ENCODE results near the gene SPON1.
"Not testable (repeated sequence)": the region's sequence is repeated elsewhere in the genome, so short reads cannot be mapped to it uniquely, and the experiment has no call there.

The SPON1 gene

DNA sequence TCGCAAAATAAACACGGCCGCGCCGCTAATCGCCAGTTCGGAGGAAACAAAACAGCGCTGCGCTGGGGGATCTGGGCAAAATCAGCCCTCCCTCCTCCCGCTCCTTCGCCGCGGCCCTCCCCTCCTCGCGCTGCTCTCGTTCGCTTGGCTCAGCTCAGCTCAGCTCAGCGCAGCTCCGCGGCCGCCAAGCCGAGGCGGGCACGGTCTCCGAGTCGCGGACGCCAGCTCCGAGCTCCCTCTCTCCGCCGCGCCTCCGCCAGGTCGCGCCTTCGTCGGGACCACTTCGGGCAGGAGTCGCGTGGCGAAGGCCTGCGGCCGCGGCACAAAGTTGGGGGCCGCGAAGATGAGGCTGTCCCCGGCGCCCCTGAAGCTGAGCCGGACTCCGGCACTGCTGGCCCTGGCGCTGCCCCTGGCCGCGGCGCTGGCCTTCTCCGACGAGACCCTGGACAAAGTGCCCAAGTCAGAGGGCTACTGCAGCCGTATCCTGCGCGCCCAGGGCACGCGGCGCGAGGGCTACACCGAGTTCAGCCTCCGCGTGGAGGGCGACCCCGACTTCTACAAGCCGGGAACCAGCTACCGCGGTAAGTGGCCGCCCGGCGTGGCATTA is at the start of gene SPON1:
TSS of gene SPON1 (plus strand) at position 162 of the 607 bp plus-strand sequence. CDS start at position 344, 182 bp downstream.
- DNase-seq: no peak

DNA sequence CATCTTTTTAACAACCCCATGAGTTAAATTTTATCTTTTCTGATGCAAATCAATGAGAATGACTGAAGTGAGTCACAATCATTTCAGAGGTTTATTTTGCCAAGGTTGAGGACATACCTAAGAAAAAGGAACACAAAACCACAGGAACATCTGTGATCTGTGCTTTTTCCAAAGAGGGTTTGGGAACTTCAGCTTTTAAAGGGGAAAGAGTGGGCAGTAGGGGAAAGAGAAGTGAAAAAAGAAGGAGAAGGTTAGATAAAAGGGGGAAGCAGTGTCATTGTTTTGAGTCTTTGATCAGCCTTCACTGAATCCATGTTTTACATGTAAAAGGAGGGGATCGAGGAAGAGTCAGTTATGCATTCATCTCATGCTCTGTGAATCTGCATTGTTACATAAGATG is 45.3 kb upstream of the SPON1 start:
- no peak for DNase-seq

DNA sequence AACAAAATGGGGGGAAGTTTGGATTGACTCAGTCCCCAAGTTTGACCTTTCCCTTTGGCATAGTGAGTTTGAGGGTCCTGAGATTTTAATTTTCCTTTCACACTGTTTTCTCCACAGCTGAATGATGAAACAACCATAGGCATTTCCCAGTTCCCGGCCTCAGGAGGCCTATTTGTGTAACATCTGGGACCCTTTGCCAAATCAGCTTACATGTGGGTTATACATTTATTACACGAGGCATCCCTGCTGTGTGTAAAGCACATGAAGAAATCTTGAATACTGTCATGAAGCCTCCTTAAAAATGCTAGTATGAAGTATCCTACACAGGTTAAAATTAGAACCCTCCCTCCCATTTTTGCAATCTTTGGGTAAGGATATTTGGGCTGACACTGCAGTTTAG is 44.6 kb upstream of the SPON1 start:
- DNase-seq: no peak

DNA sequence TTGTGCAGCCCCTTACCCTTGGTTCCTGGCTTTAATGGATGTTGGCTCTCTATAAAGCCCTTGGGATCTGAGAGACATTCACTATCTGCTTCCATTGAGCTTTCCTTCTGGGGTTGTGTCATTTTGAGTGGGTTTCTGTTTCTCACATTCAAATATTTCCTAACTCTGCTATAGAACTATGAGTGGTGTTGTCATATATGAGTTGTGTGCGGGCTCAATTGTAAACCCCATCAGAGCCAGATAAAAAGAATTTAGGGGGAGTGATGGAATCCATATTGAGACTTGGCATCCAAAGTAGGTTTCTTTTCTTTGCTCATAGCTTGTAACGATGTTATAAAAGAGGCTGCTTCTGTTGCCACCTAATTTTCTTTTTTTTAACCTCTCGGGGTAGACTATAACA is 41.8 kb upstream of the SPON1 start:
- DNase-seq: no peak

DNA sequence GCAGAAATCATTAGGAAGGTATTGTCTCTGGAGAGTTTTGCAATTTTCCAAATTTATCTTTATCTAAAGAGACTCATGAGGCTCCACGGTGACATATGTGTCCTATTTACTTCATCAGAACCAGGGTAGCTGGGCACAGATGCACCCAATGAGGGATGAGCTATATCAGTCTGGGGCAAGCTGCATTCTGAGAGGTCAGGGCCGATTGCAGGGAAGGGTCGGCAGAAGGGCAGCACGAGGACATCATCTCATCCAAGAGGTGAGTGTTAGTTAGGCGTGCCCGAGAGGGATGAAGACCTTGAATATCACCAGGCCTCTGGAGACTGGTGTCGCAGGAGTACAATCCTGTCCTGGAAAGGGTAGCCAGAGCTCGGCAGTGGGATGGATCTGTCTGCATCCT is 41.0 kb upstream of the SPON1 start:
- no peak for DNase-seq

DNA sequence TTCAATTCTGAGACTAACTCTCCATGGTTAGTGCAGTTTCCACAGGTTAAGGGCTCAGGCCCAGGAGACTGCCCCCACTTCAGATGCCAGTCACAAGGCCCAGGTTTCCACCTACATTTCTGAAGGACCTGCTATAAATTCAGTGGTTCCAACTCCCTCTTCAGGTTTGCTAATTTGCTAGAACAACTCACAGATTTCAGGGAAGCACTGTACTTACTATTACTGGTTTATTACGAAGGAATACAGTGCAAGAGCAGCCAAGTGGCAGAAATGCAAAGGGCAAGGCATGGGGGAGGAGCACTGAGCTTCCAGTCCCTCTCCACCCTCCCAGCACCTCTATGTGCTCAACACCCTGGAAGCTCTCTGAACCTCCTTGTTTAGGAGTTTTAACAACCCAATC is 39.3 kb upstream of the SPON1 start:
- no peak for DNase-seq

DNA sequence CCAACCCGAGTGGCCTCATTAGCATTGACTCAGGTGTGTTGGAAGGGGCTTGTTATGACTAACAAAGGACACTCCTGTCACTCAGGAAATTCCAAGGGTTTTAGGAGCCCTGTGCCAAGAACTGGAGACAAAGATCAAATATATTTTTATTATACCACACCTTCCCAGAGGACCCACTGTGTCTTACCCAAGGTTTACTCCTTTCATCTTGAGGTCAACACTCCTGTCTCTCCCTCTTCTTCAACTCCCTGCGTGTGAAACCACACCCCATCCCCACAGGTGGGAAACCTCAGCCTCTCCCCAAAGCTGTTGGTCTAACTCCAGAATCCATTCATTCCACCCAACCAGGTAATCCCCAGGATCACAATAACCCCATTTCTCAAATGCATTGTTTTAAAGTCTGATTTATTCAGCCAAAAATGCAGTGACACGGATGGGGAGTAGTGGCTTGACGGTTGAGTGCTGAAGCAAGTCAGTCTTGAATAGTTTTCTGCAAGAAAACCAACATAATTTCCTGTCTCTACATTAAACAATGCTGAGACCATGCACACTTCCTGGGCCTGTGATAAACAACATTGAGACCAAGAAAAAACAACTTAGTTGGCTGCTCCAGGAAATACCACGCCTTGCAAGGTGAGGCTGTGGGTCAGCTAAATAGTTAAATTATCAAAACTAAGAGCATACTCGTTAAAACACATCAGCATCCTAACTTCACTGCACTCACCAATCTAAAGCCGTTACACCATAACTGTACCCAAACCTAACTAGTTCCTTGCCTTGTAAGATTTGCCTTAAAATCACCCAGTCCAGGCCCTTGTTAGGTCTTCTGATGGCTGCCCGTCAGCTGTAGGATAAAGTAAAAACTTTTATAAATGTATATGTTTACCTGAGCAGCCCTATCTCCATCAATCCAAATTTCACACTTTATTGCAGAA is 38.5 kb upstream of the SPON1 start:
- DNase-seq: no peak

DNA sequence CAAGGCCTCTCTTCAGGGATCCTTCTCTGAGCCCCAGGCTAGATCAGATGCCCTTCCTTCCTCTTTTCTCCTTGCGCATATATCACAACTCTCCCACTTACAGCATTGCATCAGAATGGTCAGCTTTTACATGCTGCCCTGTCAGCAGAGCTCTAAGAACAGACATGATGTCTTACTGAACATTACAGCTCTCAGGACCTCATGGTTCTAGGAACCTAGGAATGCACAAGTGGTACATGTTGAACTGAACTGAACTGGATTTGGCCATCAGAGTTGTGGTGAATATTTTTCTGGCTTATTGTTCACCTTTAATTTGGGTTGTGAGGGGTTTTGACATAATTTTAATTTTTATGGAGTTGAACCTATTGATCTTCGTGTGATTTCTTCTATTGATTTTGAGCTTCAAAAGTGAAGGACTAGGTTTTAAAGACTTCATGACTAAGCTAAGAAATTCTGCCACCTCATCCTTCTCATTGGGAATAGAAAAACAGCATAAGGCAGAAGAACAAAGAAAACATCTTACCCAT is 37.7 kb upstream of the SPON1 start:
- no peak for DNase-seq

DNA sequence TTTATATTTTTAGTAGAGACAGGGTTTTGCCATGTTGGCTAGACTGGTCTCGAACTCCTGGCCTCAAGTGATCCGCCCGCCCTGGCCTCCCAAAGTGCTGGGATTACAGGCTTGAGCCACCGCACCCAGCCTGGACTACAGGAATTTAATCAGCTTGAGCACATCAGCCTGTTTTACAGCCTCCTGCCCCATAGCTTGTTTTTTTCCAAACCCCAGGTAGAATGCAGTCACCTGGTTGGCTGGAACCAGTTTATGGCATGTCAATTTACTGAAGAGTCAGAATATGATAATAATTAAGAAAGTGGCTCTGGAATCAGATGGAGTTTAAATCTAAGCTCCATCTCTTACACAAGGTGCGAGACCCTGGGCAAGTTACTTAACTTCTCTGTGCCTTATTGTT is 36.2 kb upstream of the SPON1 start:
- not testable (repeated sequence) for DNase-seq

DNA sequence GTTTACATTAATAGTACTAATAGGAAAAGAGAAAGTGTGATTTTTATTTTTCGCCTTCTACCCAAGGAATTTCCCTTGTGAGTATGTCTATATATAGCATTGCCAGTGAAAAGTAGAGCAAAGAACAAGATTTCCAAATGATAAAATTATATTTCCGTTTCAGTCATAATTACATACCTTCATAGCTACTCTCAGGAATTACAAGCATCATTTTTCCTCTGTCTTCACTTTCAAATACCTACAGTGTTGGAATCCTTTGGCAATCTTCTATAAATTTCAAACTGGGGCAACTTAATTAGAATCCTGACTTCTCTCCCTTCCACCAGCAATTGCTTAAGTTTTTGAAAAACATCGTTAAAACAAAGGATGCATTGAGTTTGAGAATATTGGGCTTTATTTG is 35.5 kb upstream of the SPON1 start:
- no peak for DNase-seq

DNA sequence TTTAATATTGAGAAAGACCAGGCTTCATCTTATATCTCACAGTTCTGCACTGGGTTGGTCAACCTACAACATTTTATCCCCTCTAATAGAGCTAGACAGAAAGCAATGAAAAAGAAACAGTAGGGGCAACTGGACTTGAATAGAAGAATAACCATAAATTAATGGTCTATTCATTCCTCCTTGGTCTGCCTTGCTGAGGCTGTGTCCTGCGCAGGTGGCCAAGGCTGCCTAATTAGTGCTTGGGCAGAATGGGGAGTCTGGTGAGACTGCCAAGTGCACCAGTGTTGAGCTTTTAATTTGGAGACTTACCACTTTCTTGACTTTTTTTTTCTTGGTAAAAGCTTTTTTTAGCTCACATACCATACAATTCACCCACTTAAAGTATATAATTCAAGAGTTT is 35.0 kb upstream of the SPON1 start:
- no peak for DNase-seq

DNA sequence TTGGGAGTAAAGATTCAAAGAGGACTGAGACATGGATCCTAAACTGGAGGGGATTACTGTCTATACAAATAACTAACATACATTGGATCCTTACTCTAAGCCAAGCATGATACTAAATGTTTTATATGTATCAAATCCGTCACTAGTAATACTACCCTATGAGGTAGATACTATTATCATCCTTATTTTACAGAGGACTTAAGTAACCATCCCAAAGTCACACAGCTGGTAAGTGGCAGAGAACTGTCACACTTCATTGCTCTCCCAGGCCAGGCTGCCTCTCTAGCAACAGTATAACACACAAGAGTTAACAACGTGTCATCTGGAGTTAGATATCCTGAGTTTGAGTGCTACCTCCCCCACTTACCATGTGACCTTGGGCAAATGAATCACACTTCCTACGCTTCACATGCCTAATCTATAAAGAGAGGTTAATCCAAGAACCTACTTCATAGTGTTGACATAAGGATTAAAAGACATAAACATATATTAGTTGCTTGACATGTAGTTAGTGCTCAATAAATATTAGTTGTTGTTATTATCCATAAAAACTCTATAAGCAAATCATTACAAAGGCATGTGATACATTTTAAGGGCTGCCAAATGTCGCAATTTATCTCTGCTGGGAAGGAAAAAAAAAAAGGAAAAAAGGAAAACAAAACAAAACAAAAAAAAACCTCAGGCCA is 33.8 kb upstream of the SPON1 start:
- peak in 1 of 2 experiments; percentile 23 for DNase-seq

DNA sequence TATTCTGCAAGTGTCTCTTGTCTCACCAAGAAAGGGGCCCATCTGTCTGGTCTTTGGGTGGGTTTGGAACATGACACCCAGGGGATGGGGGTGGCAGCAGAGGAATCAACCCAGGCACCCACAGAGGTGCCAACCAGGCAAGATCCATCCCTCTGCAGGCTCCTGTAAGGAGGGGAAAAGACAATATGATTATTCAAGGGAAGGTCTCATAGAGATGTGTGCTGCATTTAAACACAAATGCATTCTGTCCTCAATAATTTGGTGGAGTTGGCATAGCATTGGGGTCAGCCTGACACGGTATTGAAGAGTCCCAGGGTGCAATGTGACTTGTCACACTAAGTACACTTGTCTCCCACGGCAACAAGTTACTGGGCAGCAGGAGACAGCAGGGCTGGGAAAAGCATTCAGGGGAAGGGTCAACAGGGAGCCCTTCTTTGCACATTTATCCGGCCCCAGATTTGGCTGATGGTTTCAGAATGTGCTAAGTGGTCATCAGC is 33.1 kb upstream of the SPON1 start:
- no peak for DNase-seq

DNA sequence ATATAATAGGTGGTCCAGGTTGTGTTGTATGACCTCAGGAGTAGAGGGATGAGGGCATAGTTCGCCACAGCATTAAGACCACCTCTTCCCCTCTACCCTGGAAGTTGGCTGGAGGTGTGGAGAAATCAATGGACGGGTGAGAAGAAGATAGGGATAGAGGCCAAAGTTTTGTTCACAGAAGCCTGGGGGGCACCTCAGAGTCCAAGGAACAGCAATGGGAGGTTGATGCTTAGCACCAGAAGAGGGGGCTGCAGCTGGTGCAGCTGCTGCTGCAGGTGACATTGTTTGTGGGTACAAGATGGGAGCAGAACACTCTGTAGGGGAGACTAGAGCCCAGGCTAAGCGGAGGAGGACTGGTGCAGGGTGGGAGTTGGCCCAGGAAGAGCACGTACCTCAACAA is 31.2 kb upstream of the SPON1 start:
- no peak for DNase-seq

DNA sequence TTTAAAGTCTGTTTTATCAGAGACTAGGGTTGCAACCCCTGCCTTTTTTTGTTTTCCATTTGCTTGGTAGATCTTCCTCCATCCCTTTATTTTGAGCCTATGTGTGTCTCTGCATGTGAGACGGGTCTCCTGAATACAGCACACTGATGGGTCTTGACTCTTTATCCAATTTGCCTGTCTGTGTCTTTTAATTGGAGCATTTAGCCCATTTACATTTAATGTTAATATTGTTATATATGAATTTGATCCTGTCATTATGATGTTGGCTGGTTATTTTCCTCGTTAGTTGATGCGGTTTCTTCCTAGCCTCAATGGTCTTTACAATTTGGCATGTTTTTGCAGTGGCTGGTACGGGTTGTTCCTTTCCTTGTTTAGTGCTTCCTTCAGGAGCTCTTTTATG is 25.4 kb upstream of the SPON1 start:
- not testable (repeated sequence) for DNase-seq

DNA sequence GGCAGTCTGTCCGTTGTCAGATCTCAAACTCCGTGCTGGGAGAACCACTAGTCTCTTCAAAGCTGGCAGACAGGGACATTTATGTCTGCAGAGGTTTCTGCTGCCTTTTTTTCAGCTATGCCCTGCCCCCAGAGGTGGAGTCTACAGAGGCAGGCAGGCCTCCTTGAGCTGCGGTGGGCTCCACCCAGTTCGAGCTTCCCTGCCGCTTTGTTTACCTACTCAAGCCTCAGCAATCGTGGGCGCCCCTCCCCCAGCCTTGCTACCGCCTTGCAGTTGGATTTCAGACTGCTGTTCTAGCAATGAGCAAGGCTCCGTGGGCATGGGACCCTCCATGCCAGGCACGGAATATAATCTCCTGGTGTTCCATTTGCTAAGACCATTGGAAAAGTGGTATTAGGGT is 23.7 kb upstream of the SPON1 start:
- not testable (repeated sequence) for DNase-seq

DNA sequence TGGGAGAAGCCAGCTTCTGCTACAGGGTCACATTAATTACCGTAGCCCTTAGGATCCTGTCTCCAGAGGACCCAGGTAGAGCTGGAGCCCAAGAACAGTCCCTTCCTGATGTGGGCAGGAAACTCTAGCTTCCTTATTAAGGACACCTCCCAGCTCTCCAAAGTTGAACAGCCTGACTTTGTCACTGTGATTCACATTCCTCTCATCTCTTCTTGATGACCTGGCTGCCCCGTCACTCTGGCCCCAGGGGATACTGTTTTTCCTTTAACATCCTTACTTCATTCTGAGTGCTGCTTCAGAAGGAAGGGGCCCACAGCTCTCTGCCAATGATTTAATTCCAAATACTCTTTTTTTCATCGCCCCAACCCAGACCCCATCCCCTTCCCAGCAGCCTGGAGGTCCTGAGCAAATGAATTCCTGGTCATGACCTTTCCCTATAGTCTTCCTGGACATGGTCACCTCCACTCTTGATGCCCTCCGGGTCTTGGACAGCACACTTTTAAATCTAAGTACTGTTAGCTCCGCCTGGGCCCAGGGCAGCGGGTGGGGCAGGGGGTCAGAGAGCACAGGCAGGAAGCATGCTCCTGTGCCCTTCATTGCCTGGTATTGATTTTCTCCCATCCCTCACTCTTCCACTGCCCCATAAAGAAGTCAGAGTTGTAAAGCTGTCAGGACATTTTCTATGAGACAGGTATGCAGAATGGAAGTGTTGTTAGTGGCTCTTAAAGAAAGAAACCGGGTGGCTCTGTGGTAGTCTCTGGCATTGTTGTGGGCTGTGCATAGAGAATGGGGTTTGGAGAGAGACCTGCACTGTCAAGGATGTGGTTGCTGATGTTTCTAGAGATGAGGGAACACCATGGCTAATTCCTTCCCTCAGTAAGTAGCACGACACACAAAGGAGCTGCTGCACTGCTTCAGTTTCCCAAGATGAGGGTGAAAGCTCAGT is 22.3 kb upstream of the SPON1 start:
- DNase-seq: peak; percentile 42 to 75

DNA sequence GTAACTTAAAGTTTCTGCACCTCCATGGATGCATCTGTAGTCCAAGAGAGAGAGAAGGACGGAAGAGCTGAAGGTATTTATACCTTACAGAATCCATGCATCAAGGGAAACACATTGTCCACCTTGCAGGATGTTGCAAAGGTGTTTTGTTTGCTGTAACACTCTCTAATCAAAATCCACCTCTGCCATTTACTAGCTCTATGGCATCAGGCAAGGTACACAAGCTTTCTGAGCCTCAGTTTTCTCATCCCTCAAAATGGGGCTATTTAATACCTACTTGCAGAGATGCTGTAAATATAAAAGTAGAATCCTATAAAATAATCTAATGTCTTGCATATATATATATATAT is 21.6 kb upstream of the SPON1 start:
- DNase-seq: no peak

DNA sequence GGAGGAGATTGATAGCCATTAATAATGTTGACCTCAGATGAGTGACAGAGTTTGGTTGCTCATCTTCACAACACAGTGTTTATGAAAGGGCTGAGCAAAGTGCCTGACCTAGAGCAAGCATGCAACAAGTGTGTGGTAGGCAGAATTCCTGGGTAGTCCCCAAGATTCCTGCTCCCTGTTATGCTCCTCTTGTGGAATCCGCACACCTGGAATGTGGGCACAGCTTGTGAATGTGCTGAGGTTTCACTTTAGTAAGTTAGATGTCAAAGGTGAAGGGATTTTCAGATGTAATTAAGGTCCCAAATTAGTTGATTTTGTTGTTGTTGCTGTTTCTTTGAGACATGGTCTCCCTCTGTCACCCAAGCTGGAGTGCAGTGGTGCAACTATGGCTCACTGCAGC is 20.7 kb upstream of the SPON1 start:
- no peak for DNase-seq

DNA sequence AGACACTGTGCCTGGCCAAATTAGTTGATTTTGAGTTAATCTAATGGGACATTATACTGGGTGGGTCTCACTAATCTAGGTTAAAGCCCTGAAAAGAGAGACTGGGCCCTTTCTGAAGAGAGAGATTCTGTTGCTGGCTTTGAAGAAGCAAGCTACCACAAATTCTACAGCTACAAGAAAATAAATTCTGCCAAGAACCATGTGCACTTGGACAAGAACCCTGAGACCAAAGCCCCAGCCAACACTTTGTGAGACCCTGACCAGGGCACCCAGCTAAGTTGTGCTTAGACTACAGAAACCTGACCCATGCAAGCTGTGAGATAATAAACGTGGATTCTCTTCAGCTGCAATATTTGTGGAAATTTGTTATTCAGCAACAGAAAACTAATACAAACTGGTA is 20.1 kb upstream of the SPON1 start:
- DNase-seq: no peak

DNA sequence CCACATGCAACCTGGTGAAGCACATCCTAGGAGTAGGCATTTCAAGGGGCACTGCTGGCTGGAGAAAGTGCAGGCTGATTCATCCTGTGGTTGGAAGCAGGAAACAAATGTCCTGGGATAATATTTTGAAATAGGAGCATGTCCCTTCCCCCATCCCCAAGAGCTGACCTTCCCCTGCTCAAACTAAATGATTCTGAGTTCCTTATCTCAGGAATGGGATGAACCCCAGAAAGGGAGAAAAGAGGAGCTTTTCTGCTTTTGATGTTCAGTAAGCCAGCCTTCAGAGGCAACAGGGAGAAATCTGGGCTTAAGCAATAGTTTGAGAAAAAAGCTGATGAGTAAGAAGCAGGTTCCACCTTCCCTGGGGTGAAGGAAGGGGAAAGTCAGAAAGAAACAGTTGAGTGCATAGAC is 19.5 kb upstream of the SPON1 start:
- peak in 1 of 2 experiments; percentile 68 for DNase-seq

DNA sequence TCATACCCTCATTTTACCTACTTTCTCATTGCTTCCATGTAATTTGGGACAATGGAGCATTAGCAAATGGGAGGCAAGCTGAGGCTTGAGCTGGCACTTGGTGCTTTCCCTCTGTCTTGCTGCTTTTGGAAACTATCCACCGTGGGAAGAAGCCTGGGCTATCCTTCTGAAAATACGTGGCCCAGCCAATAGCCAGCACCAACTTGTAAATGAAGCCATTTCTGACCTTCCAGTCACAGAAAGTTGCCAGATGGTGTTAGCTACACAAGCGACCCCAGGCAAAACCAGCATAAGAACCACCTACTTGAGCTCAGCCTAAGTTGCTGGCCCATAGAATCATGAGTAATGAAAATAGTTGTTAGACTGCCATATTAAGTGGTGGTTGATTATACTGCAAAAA is 18.5 kb upstream of the SPON1 start:
- no peak for DNase-seq

All from SW 1271 (cell line).